ENCODE results near the gene MAGI2. TPM values are rescaled to one million over a fixed set of nuclear protein-coding genes. Genes with fewer than 3 reads are reported as not detected.

The MAGI2 gene
- total RNA-seq, 5 donors from 2014 or later (not counting 1 experiment from before 2014, with no cell fraction given) = 0.10 to 0.77 (median 0.22) TPM

DNA sequence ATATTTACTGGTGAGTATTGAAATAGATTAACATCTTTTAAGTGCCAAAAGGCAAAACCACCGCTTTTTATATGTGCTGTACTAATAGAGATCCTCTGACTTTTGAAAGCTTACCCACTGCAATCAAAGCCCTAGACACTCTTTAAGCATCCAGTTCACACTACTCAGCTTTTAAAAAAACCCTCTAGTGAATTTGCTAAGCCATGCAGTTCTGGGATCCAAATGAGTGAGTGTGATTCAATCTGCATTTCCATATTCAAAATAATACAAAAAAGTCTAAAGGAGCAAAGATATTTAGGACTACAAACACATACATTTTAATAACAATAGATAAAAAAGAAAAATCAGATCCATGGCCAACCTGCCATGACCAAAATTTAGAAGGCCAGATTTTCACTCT lies 288.2 kb downstream of the MAGI2 start:
- Mint-ChIP-seq H3K4me3 (no peak overlapping the region), H3K27me3 (no peaks in the 10 kb centered on the region), H3K36me3 (no peaks in the 10 kb centered on the region), H3K9me3 (peaks cover 0 to 20% (median 6%) of the 10 kb centered on the region in 3 donors), H3K4me1 (no peaks in the 10 kb centered on the region), H3K27ac (no peak overlapping the region)
- ChIA-PET CTCF (no interaction called here), POLR2A (no interaction called here)
- Histone ChIP-seq H3K4me3 (ENCODE audit: control insufficient read depth in 1 of 2, extremely low read depth in 1 of 2, low read length in 1 of 2) (no peak overlapping the region), H3K27ac (ENCODE audit: low read length) (no peak overlapping the region), H3K36me3 (ENCODE audit: control insufficient read depth in 2 of 2, extremely low read depth in 1 of 2, insufficient read depth in 1 of 2, low read length in 1 of 2) (no peaks in the 10 kb centered on the region), H3K27me3 (replicated peaks in 1 of 2; ENCODE audit: control insufficient read depth in 2 of 2, extremely low read depth in 1 of 2, insufficient read depth in 2 of 2, low read length in 1 of 2) (no peaks in the 10 kb centered on the region), H3K9me3 (no peaks in the 10 kb centered on the region), H3K4me1 (ENCODE audit: control insufficient read depth in 1 of 2, extremely low read depth in 1 of 2, insufficient read depth in 2 of 2, low read length in 2 of 2) (no peaks in the 10 kb centered on the region)
- DNase-seq = no peak
- no peak for ATAC-seq (replicated peaks in 1 of 4)
- no CpG with 5 or more reads among the region's 1 CpG for WGBS (ENCODE audit: insufficient coverage)

GRCh38 chr7:79159040-79159664 lies 294.3 kb downstream of the MAGI2 start:
- ChIA-PET CTCF (interaction anchor here in 1 of 2 donors (0.7 kb wide), 1 partner anchor 11 kb away, joined by 3 read pairs; no protein-coding TSS in a partner anchor), POLR2A (no interaction called here)
- DNase-seq = no peak
- Histone ChIP-seq H3K36me3 (ENCODE audit: control insufficient read depth in 2 of 2, extremely low read depth in 1 of 2, insufficient read depth in 1 of 2, low read length in 1 of 2) (no peaks in the 10 kb centered on the region), H3K4me1 (ENCODE audit: control insufficient read depth in 1 of 2, extremely low read depth in 1 of 2, insufficient read depth in 2 of 2, low read length in 2 of 2) (no peaks in the 10 kb centered on the region), H3K4me3 (ENCODE audit: control insufficient read depth in 1 of 2, extremely low read depth in 1 of 2, low read length in 1 of 2) (no peak overlapping the region), H3K27ac (ENCODE audit: low read length) (no peak overlapping the region), H3K27me3 (replicated peaks in 1 of 2; ENCODE audit: control insufficient read depth in 2 of 2, extremely low read depth in 1 of 2, insufficient read depth in 2 of 2, low read length in 1 of 2) (no peaks in the 10 kb centered on the region), H3K9me3 (no peaks in the 10 kb centered on the region)
- ATAC-seq (replicated peaks in 1 of 4) = no peak
- 100% methylated on average over 1 of the region's 5 CpGs for WGBS (ENCODE audit: insufficient coverage)
- peaks cover 0 to 12% (median 4%) of the 10 kb centered on the region in 3 donors for H3K9me3 Mint-ChIP-seq
- H3K27me3 Mint-ChIP-seq = no peaks in the 10 kb centered on the region
- H3K36me3 Mint-ChIP-seq = no peaks in the 10 kb centered on the region
- H3K4me3 Mint-ChIP-seq = no peak overlapping the region
- H3K27ac Mint-ChIP-seq = no peak overlapping the region
- H3K4me1 Mint-ChIP-seq = no peaks in the 10 kb centered on the region

DNA sequence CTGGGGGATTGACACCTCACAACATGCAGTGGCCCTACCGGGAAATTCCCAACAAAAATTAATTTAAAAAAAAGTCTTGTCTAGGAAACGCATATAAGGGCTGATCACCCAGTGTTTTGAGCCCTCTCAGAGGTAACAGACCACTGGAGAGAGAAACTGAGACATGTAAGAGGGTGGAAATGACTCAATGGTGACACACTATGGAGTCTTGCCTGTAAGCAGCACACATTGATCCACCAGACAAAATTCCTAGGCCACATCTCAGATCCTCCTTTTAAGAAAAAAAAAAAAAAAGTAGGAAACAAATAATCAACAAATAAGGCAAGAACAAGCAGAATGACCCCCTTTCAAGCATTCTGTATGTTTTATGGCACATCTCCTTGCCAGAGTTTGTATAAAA lies 296.2 kb downstream of the MAGI2 start:
- ATAC-seq (replicated peaks in 1 of 4) (no peak), DNase-seq (no peak)
- Mint-ChIP-seq H3K9me3 (peaks cover 0 to 13% (median 3%) of the 10 kb centered on the region in 3 donors), H3K4me1 (no peaks in the 10 kb centered on the region), H3K27me3 (no peaks in the 10 kb centered on the region), H3K4me3 (no peak overlapping the region), H3K36me3 (no peaks in the 10 kb centered on the region), H3K27ac (no peak overlapping the region)
- Histone ChIP-seq H3K4me3 (ENCODE audit: control insufficient read depth in 1 of 2, extremely low read depth in 1 of 2, low read length in 1 of 2) (no peak overlapping the region), H3K9me3 (no peaks in the 10 kb centered on the region), H3K27me3 (replicated peaks in 1 of 2; ENCODE audit: control insufficient read depth in 2 of 2, extremely low read depth in 1 of 2, insufficient read depth in 2 of 2, low read length in 1 of 2) (no peaks in the 10 kb centered on the region), H3K27ac (ENCODE audit: low read length) (no peak overlapping the region), H3K4me1 (ENCODE audit: control insufficient read depth in 1 of 2, extremely low read depth in 1 of 2, insufficient read depth in 2 of 2, low read length in 2 of 2) (no peaks in the 10 kb centered on the region), H3K36me3 (ENCODE audit: control insufficient read depth in 2 of 2, extremely low read depth in 1 of 2, insufficient read depth in 1 of 2, low read length in 1 of 2) (no peaks in the 10 kb centered on the region)
- ChIA-PET CTCF (no interaction called here), POLR2A (no interaction called here)
- no CpG with 5 or more reads among the region's 2 CpGs for WGBS (ENCODE audit: insufficient coverage)

GRCh38 chr7:79149831-79150230 lies 303.6 kb downstream of the MAGI2 start:
- Mint-ChIP-seq H3K9me3 (peaks cover 0 to 9% (median 3%) of the 10 kb centered on the region in 3 donors), H3K27me3 (no peaks in the 10 kb centered on the region), H3K36me3 (no peaks in the 10 kb centered on the region), H3K4me1 (no peaks in the 10 kb centered on the region), H3K27ac (no peak overlapping the region), H3K4me3 (no peak overlapping the region)
- no peak overlapping the region for H3K27ac ChIP-seq (ENCODE audit: low read length)
- WGBS (ENCODE audit: insufficient coverage) = no CpG with 5 or more reads among the region's 1 CpG
- H3K4me1 ChIP-seq (ENCODE audit: control insufficient read depth in 1 of 2, extremely low read depth in 1 of 2, insufficient read depth in 2 of 2, low read length in 2 of 2) = no peaks in the 10 kb centered on the region
- CTCF ChIA-PET = no interaction called here
- no peaks in the 10 kb centered on the region for H3K27me3 ChIP-seq (replicated peaks in 1 of 2; ENCODE audit: control insufficient read depth in 2 of 2, extremely low read depth in 1 of 2, insufficient read depth in 2 of 2, low read length in 1 of 2)
- DNase-seq (no peak), ATAC-seq (replicated peaks in 1 of 4) (no peak)
- H3K4me3 ChIP-seq (ENCODE audit: control insufficient read depth in 1 of 2, extremely low read depth in 1 of 2, low read length in 1 of 2) = no peak overlapping the region
- no peaks in the 10 kb centered on the region for H3K36me3 ChIP-seq (ENCODE audit: control insufficient read depth in 2 of 2, extremely low read depth in 1 of 2, insufficient read depth in 1 of 2, low read length in 1 of 2)
- POLR2A ChIA-PET = no interaction called here
- H3K9me3 ChIP-seq = no peaks in the 10 kb centered on the region

- H3K4me3 ChIP-seq (ENCODE audit: control insufficient read depth in 1 of 2, extremely low read depth in 1 of 2, low read length in 1 of 2) = no peak overlapping the region
- Mint-ChIP-seq H3K36me3 (no peaks in the 10 kb centered on the region), H3K4me1 (no peaks in the 10 kb centered on the region), H3K9me3 (peaks cover 0 to 8% (median 0%) of the 10 kb centered on the region in 3 donors), H3K27ac (no peak overlapping the region), H3K27me3 (no peaks in the 10 kb centered on the region), H3K4me3 (no peak overlapping the region)
- H3K9me3 ChIP-seq = no peaks in the 10 kb centered on the region
- DNase-seq (no peak), ATAC-seq (replicated peaks in 1 of 4) (no peak)
- no peaks in the 10 kb centered on the region for H3K36me3 ChIP-seq (ENCODE audit: control insufficient read depth in 2 of 2, extremely low read depth in 1 of 2, insufficient read depth in 1 of 2, low read length in 1 of 2)
- no peaks in the 10 kb centered on the region for H3K4me1 ChIP-seq (ENCODE audit: control insufficient read depth in 1 of 2, extremely low read depth in 1 of 2, insufficient read depth in 2 of 2, low read length in 2 of 2)
- H3K27me3 ChIP-seq (replicated peaks in 1 of 2; ENCODE audit: control insufficient read depth in 2 of 2, extremely low read depth in 1 of 2, insufficient read depth in 2 of 2, low read length in 1 of 2) = no peaks in the 10 kb centered on the region
- H3K27ac ChIP-seq (ENCODE audit: low read length) = no peak overlapping the region
- CTCF ChIA-PET = no interaction called here
- 91% methylated on average over 2 of the region's 3 CpGs for WGBS (ENCODE audit: insufficient coverage)
- POLR2A ChIA-PET = no interaction called here
Measured at GRCh38 chr7:79142706-79143105, 310.8 kb downstream of the MAGI2 start.

DNA sequence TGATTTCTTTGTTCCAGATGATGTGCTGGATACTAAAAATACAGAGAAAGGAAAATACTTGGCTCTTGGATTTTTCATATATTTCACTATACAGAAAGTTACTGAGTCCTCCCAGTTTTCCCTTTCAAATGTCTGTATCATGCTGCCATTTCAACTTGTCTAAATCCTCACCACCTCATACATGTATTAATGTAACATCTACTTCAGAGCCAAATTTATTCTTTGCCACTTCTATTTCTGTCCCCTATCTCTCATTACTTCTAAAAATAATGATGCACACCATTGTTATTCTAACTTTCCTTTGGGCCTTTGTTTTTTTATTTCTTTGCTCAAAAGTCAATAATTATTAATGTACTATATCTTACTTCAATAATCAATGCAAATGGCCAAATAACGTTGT lies 312.2 kb downstream of the MAGI2 start:
- Histone ChIP-seq H3K27me3 (replicated peaks in 1 of 2; ENCODE audit: control insufficient read depth in 2 of 2, extremely low read depth in 1 of 2, insufficient read depth in 2 of 2, low read length in 1 of 2) (no peaks in the 10 kb centered on the region), H3K4me3 (ENCODE audit: control insufficient read depth in 1 of 2, extremely low read depth in 1 of 2, low read length in 1 of 2) (no peak overlapping the region), H3K36me3 (ENCODE audit: control insufficient read depth in 2 of 2, extremely low read depth in 1 of 2, insufficient read depth in 1 of 2, low read length in 1 of 2) (no peaks in the 10 kb centered on the region), H3K4me1 (ENCODE audit: control insufficient read depth in 1 of 2, extremely low read depth in 1 of 2, insufficient read depth in 2 of 2, low read length in 2 of 2) (no peaks in the 10 kb centered on the region), H3K27ac (ENCODE audit: low read length) (no peak overlapping the region), H3K9me3 (no peaks in the 10 kb centered on the region)
- DNase-seq (no peak), ATAC-seq (replicated peaks in 1 of 4) (no peak)
- H3K4me3 Mint-ChIP-seq = no peak overlapping the region
- 44% methylated on average over 1 of the region's 1 CpG for WGBS (ENCODE audit: insufficient coverage)
- peaks cover 0 to 13% (median 1%) of the 10 kb centered on the region in 3 donors for H3K9me3 Mint-ChIP-seq
- H3K4me1 Mint-ChIP-seq = no peaks in the 10 kb centered on the region
- CTCF ChIA-PET = no interaction called here
- H3K27ac Mint-ChIP-seq = no peak overlapping the region
- POLR2A ChIA-PET = no interaction called here
- no peaks in the 10 kb centered on the region for H3K27me3 Mint-ChIP-seq
- H3K36me3 Mint-ChIP-seq = no peaks in the 10 kb centered on the region

- peaks cover 0 to 17% (median 2%) of the 10 kb centered on the region in 3 donors for H3K9me3 Mint-ChIP-seq
- no peaks in the 10 kb centered on the region for H3K4me1 Mint-ChIP-seq
- 86% methylated on average over 2 of the region's 3 CpGs for WGBS (ENCODE audit: insufficient coverage)
- ChIA-PET POLR2A (interaction anchor here in 1 of 2 donors (0.7 kb wide), 1 partner anchor 18 kb away, joined by 6 read pairs; no protein-coding TSS in a partner anchor), CTCF (no interaction called here)
- no peaks in the 10 kb centered on the region for H3K36me3 Mint-ChIP-seq
- Histone ChIP-seq H3K36me3 (ENCODE audit: control insufficient read depth in 2 of 2, extremely low read depth in 1 of 2, insufficient read depth in 1 of 2, low read length in 1 of 2) (no peaks in the 10 kb centered on the region), H3K4me3 (ENCODE audit: control insufficient read depth in 1 of 2, extremely low read depth in 1 of 2, low read length in 1 of 2) (no peak overlapping the region), H3K9me3 (no peaks in the 10 kb centered on the region), H3K27ac (ENCODE audit: low read length) (no peak overlapping the region), H3K27me3 (replicated peaks in 1 of 2; ENCODE audit: control insufficient read depth in 2 of 2, extremely low read depth in 1 of 2, insufficient read depth in 2 of 2, low read length in 1 of 2) (no peaks in the 10 kb centered on the region), H3K4me1 (ENCODE audit: control insufficient read depth in 1 of 2, extremely low read depth in 1 of 2, insufficient read depth in 2 of 2, low read length in 2 of 2) (no peaks in the 10 kb centered on the region)
- H3K4me3 Mint-ChIP-seq = no peak overlapping the region
- no peaks in the 10 kb centered on the region for H3K27me3 Mint-ChIP-seq
- H3K27ac Mint-ChIP-seq = no peak overlapping the region
- no peak for DNase-seq
- ATAC-seq (replicated peaks in 1 of 4) = no peak
Measured at GRCh38 chr7:79137942-79138341, 315.5 kb downstream of the MAGI2 start.
